Measurements from ENCODE around the gene SWT1. TPM values are rescaled to one million over a fixed set of nuclear protein-coding genes. Genes with fewer than 3 reads are reported as not detected.

The SWT1 gene
- total RNA-seq, 4 donors from 2014 or later = 3.9 to 12.0 (median 6.2) TPM

DNA sequence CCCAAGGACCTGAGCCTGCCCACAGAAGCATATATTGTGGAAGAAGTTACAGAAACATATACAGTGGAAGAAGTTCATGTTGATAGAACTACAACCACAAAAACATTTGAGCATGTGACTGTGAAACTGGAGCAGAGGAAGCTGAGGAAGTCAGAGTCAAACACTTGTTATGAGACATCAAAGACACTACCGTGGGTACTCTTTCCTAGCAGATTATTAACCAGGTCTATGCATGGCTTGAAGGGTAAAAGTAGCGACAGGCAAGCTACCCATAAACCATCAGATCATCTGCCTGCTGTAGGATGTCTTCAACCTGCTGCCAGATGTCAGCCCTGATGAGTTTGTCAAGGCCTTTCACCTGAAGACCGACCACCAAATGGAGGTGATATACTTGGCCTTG is 124.3 kb downstream of the SWT1 start:
- no peaks in the 10 kb centered on the region for H3K27me3 ChIP-seq
- peaks cover 0 to 35% of the 10 kb centered on the region in 2 donors for H3K36me3 ChIP-seq
- no peak for ATAC-seq
- no peak overlapping the region for H3K27ac ChIP-seq
- H3K4me3 ChIP-seq = no peak overlapping the region
- WGBS, 2 donors (ENCODE audit: low coverage in 1 of 2) = 72 to 90% methylated on average over 2 to 3 of the region's 3 CpGs
- H3K9me3 ChIP-seq = no peaks in the 10 kb centered on the region
- peaks cover 0 to 8% (median 0%) of the 10 kb centered on the region in 3 donors for H3K4me1 ChIP-seq
- no peak for TF ChIP-seq EP300 (IDR thresholded peaks at IDR 0.05)
- no peak for TF ChIP-seq POLR2A (IDR thresholded peaks at IDR 0.05)
- TF ChIP-seq, protein P1, sequence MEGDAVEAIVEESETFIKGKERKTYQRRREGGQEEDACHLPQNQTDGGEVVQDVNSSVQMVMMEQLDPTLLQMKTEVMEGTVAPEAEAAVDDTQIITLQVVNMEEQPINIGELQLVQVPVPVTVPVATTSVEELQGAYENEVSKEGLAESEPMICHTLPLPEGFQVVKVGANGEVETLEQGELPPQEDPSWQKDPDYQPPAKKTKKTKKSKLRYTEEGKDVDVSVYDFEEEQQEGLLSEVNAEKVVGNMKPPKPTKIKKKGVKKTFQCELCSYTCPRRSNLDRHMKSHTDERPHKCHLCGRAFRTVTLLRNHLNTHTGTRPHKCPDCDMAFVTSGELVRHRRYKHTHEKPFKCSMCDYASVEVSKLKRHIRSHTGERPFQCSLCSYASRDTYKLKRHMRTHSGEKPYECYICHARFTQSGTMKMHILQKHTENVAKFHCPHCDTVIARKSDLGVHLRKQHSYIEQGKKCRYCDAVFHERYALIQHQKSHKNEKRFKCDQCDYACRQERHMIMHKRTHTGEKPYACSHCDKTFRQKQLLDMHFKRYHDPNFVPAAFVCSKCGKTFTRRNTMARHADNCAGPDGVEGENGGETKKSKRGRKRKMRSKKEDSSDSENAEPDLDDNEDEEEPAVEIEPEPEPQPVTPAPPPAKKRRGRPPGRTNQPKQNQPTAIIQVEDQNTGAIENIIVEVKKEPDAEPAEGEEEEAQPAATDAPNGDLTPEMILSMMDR (IDR thresholded peaks at IDR 0.05) = no peak
- TF ChIP-seq POLR2AphosphoS5 (IDR thresholded peaks at IDR 0.05) = no peak

GRCh38 chr1:185284116-185284515 is 127.1 kb downstream of the SWT1 start:
- Histone ChIP-seq H3K27me3 (no peaks in the 10 kb centered on the region), H3K4me3 (no peak overlapping the region), H3K4me1 (peaks cover 0 to 8% (median 0%) of the 10 kb centered on the region in 3 donors), H3K27ac (no peak overlapping the region), H3K9me3 (no peaks in the 10 kb centered on the region), H3K36me3 (peaks cover 0 to 15% of the 10 kb centered on the region in 2 donors)
- WGBS, 2 donors (ENCODE audit: low coverage in 1 of 2) = 52 to 65% methylated on average over 2 of the region's 2 CpGs
- no peak for TF ChIP-seq POLR2AphosphoS5 (IDR thresholded peaks at IDR 0.05)
- TF ChIP-seq, protein P1 (IDR thresholded peaks at IDR 0.05) = no peak
- TF ChIP-seq POLR2A (IDR thresholded peaks at IDR 0.05) = no peak
- ATAC-seq = no peak

DNA sequence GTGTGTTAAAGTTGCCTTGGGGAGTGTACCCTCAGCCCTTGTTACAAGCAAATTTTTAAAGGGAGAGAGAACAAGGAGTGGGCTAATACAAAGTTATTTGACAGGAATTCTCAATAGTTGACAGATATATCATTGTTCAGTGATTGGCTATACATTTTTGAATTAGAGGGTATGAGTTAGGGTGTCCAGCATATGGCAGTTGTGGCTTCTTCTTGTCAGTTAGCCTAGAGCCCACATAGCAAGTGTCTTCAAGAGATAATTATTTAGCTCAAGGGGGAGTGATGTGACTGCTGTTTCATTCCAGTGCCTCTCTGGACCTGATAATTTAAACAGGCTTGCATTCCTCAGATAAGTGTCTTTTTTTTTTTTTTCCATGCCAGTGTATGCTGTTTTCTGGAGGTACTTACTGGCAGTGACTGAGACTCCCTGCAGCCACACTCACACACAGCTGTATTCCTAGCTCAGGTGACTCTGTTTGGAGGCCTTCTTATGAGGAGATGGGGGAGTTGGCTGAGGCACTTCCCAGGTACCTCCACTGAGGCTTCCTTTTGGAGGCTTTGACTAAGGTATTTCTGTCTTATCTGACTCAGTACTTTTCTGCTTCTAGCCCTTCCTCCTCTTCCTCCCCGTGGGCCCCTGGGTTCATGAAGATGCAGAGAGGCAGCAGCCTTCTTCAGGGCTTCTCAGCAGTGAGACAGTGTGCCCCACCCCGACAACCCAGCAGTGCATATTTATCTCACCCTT is 127.7 kb downstream of the SWT1 start:
- TF ChIP-seq POLR2AphosphoS5 (IDR thresholded peaks at IDR 0.05) (no peak), POLR2A (IDR thresholded peaks at IDR 0.05) (no peak), EP300 (IDR thresholded peaks at IDR 0.05) (no peak)
- TF ChIP-seq, protein P1 (IDR thresholded peaks at IDR 0.05) = no peak
- ATAC-seq = no peak
- WGBS, 2 donors (ENCODE audit: low coverage in 1 of 2) = 20 to 51% methylated on average over 1 to 2 of the region's 2 CpGs

DNA sequence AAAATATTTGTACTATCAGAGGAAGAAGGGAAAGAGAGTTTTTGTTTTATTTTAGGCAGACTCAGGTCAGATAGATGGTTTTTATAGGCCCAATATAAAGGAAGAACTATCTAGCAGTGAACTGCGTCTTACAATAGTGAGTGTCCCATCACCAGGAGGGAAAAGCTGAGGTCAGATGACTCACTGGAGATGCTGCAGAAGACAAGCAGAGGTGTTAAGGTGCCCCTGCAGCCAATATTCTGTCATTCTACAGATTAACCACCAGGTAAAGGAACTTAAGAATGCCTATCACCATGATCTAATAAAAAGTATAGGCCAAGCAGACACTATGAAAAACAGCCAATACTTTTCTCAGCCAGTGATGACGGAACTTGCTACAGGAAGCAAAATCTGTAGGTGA is 130.5 kb downstream of the SWT1 start:
- ATAC-seq = no peak
- H3K36me3 ChIP-seq = no peaks in the 10 kb centered on the region
- no peak overlapping the region for H3K27ac ChIP-seq
- TF ChIP-seq POLR2AphosphoS5 (IDR thresholded peaks at IDR 0.05) (no peak), POLR2A (IDR thresholded peaks at IDR 0.05) (no peak), EP300 (IDR thresholded peaks at IDR 0.05) (no peak)
- TF ChIP-seq, protein P1 (IDR thresholded peaks at IDR 0.05) = no peak
- peaks cover 0 to 10% (median 0%) of the 10 kb centered on the region in 3 donors for H3K4me1 ChIP-seq
- H3K9me3 ChIP-seq = no peaks in the 10 kb centered on the region
- H3K27me3 ChIP-seq = no peaks in the 10 kb centered on the region
- WGBS, 2 donors (ENCODE audit: low coverage in 1 of 2) = 86 to 95% methylated on average over 2 of the region's 2 CpGs
- H3K4me3 ChIP-seq = no peak overlapping the region

More for the DNA sequence above, 127.7 kb downstream of the SWT1 start:
- no peak overlapping the region for H3K27ac ChIP-seq
- H3K36me3 ChIP-seq = peaks cover 0 to 15% of the 10 kb centered on the region in 2 donors
- no peaks in the 10 kb centered on the region for H3K27me3 ChIP-seq
- H3K9me3 ChIP-seq = no peaks in the 10 kb centered on the region
- H3K4me1 ChIP-seq = peaks cover 0 to 8% (median 0%) of the 10 kb centered on the region in 3 donors
- no peak overlapping the region for H3K4me3 ChIP-seq

DNA sequence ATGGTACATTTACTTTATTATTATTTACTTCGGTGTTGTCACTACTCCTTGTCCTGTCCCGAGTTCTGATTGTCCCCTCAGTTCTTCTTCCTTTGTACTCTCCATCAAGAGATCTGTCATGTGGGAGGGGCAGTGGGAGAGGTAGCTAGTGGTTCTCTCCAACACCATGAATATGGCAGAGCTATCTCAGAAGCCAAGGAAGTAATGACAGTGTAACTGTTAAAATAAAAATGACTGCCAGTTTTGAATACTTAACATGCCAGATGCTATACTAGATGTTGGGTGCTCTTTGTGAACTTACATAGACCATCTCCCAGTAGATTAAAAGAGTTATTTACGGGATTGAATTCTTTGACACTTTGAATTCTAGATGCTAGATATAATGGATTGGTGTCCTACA is 131.5 kb downstream of the SWT1 start:
- TF ChIP-seq EP300 (IDR thresholded peaks at IDR 0.05) = no peak
- TF ChIP-seq, protein P1 (IDR thresholded peaks at IDR 0.05) = no peak
- no peak for TF ChIP-seq POLR2AphosphoS5 (IDR thresholded peaks at IDR 0.05)
- TF ChIP-seq POLR2A (IDR thresholded peaks at IDR 0.05) = no peak
- no peak overlapping the region for H3K27ac ChIP-seq
- no peak overlapping the region for H3K4me3 ChIP-seq
- H3K4me1 ChIP-seq = peaks cover 0 to 20% (median 0%) of the 10 kb centered on the region in 3 donors
- ATAC-seq = no peak
- WGBS, 2 donors (ENCODE audit: low coverage in 1 of 2) = 89 to 100% methylated on average over 3 of the region's 3 CpGs
- no peaks in the 10 kb centered on the region for H3K27me3 ChIP-seq
- H3K36me3 ChIP-seq = no peaks in the 10 kb centered on the region
- H3K9me3 ChIP-seq = no peaks in the 10 kb centered on the region

Measured in gastroesophageal sphincter (tissue), 4 donors.